Urinary bladder (tissue), 4 donors: ENCODE data around the gene RIOX2. TPM values are rescaled to one million over a fixed set of nuclear protein-coding genes. Genes with fewer than 3 reads are reported as not detected.
"Not testable (repeated sequence)": the region's sequence is repeated elsewhere in the genome, so short reads cannot be mapped to it uniquely, and the experiment has no call there.

Experiments
- DNase-seq: peaks from one replicate; pipeline ENCODE4 v3.0.0-alpha.2; 2015; ENCODE audit errors: extremely low spot score
- H3K27ac ChIP-seq: one replicate; pipeline ENCODE4 v1.5.1; 2013; ENCODE audit warnings: low read depth, mild to moderate bottlenecking, moderate library complexity
- H3K36me3 ChIP-seq: one replicate; pipeline ENCODE4 v1.6.1; 2013; ENCODE audit warnings: mild to moderate bottlenecking, moderate library complexity; ENCODE audit not compliant: insufficient read depth
- H3K4me1 ChIP-seq: one replicate; pipeline ENCODE4 v1.6.1; 2013; ENCODE audit warnings: mild to moderate bottlenecking, moderate library complexity; ENCODE audit not compliant: insufficient read depth
- H3K4me3 ChIP-seq: one replicate; pipeline ENCODE4 v1.5.1; 2013; ENCODE audit warnings: low read depth, low read length
- WGBS: extraction: QIAGEN DNeasy Blood & Tissue Kit; methylation state at CpG from one replicate; pipeline ENCODE4 v1.1.7; 2013; 5-methylcytosine and 5-hydroxymethylcytosine counted together
- polyA plus RNA-seq: library from polyadenylated mRNA; stranded (reverse); fragments of 200-250 nt; gene quantifications from one replicate; pipeline ENCODE4 v1.2.3, GENCODE V29; 2013
- total RNA-seq: library from RNA; depleted of rRNA; stranded (reverse); fragments of >200 nt; gene quantifications from one replicate; pipeline ENCODE4 v1.2.3, GENCODE V29; 2014
- donor health status: healthy with polysubstance abuse.
- donor health status: healthy.

Gene RIOX2
- total and polyA plus RNA-seq, 2 donors: 15.0 to 44.7 TPM

GRCh38 chr3:97934980-97935695, 37.1 kb downstream of the RIOX2 start:
- WGBS: 94% methylated on average over 3 of the region's 3 CpGs
- Histone ChIP-seq H3K4me3 (no peak overlapping the region), H3K36me3 (peaks cover 11% of the 10 kb centered on the region)

GRCh38 chr3:97932387-97932801, 39.8 kb downstream of the RIOX2 start:
- DNase-seq: no peak
- H3K4me1 ChIP-seq: no peaks in the 10 kb centered on the region
- peaks cover 4% of the 10 kb centered on the region for H3K36me3 ChIP-seq
- no peak overlapping the region for H3K27ac ChIP-seq
- no peak overlapping the region for H3K4me3 ChIP-seq
- 69% methylated on average over 4 of the region's 4 CpGs for WGBS

More at GRCh38 chr3:97934980-97935695, 37.1 kb downstream of the RIOX2 start:
- no peak for DNase-seq
- H3K27ac ChIP-seq: no peak overlapping the region
- no peaks in the 10 kb centered on the region for H3K4me1 ChIP-seq

- H3K4me3 ChIP-seq: no peak overlapping the region
- H3K36me3 ChIP-seq: peaks cover 5% of the 10 kb centered on the region
- no peak overlapping the region for H3K27ac ChIP-seq
- DNase-seq: no peak
- no peaks in the 10 kb centered on the region for H3K4me1 ChIP-seq
- WGBS: 60% methylated on average over 2 of the region's 2 CpGs
Observed at GRCh38 chr3:97931218-97931617, 41.0 kb downstream of the RIOX2 start.

- Histone ChIP-seq H3K36me3 (peaks cover 5% of the 10 kb centered on the region), H3K4me1 (no peaks in the 10 kb centered on the region), H3K4me3 (no peak overlapping the region), H3K27ac (no peak overlapping the region)
- DNase-seq: no peak
Observed at GRCh38 chr3:97930018-97930417, 42.2 kb downstream of the RIOX2 start.

GRCh38 chr3:97928986-97929385, 43.2 kb downstream of the RIOX2 start:
- 54% methylated on average over 4 of the region's 4 CpGs for WGBS
- Histone ChIP-seq H3K4me3 (no peak overlapping the region), H3K4me1 (no peaks in the 10 kb centered on the region), H3K36me3 (peaks cover 4% of the 10 kb centered on the region), H3K27ac (no peak overlapping the region)
- DNase-seq: no peak

- Histone ChIP-seq H3K4me3 (no peak overlapping the region), H3K36me3 (peaks cover 1% of the 10 kb centered on the region), H3K27ac (no peak overlapping the region), H3K4me1 (no peaks in the 10 kb centered on the region)
- no peak for DNase-seq
Observed at GRCh38 chr3:97927704-97928103, 44.5 kb downstream of the RIOX2 start.

GRCh38 chr3:97917813-97918536, 54.3 kb downstream of the RIOX2 start:
- peaks cover 10% of the 10 kb centered on the region for H3K36me3 ChIP-seq

GRCh38 chr3:97916576-97916975, 55.7 kb downstream of the RIOX2 start:
- H3K4me3 ChIP-seq: no peak overlapping the region
- no peak overlapping the region for H3K27ac ChIP-seq
- H3K36me3 ChIP-seq: peaks cover 10% of the 10 kb centered on the region
- no peak for DNase-seq
- H3K4me1 ChIP-seq: no peaks in the 10 kb centered on the region

More at GRCh38 chr3:97917813-97918536, 54.3 kb downstream of the RIOX2 start:
- H3K4me1 ChIP-seq: no peaks in the 10 kb centered on the region
- H3K4me3 ChIP-seq: no peak overlapping the region
- H3K27ac ChIP-seq: no peak overlapping the region
- 77% methylated on average over 3 of the region's 3 CpGs for WGBS
- no peak for DNase-seq

GRCh38 chr3:97914388-97914787, 57.8 kb downstream of the RIOX2 start:
- H3K27ac ChIP-seq: no peak overlapping the region
- 87% methylated on average over 2 of the region's 2 CpGs for WGBS
- no peak overlapping the region for H3K4me3 ChIP-seq

GRCh38 chr3:97911459-97911858, 60.8 kb downstream of the RIOX2 start:
- no peaks in the 10 kb centered on the region for H3K4me1 ChIP-seq
- no peak overlapping the region for H3K27ac ChIP-seq
- H3K4me3 ChIP-seq: no peak overlapping the region
- no peak for DNase-seq
- peaks cover 7% of the 10 kb centered on the region for H3K36me3 ChIP-seq
- whole genome bisulfite sequencing: 59% methylated on average over 3 of the region's 3 CpGs

More at GRCh38 chr3:97914388-97914787, 57.8 kb downstream of the RIOX2 start:
- Histone ChIP-seq H3K4me1 (no peaks in the 10 kb centered on the region), H3K36me3 (peaks cover 10% of the 10 kb centered on the region)
- DNase-seq: no peak

GRCh38 chr3:97910931-97911351, 61.3 kb downstream of the RIOX2 start:
- no peak for DNase-seq
- 33% methylated on average over 3 of the region's 3 CpGs for WGBS
- Histone ChIP-seq H3K4me3 (no peak overlapping the region), H3K36me3 (peaks cover 4% of the 10 kb centered on the region), H3K4me1 (no peaks in the 10 kb centered on the region), H3K27ac (no peak overlapping the region)

- H3K4me3 ChIP-seq, H3K36me3 ChIP-seq, H3K27ac ChIP-seq, H3K4me1 ChIP-seq, DNase-seq: not testable (repeated sequence)
- 81% methylated on average over 23 of the region's 24 CpGs for WGBS
Observed at GRCh38 chr3:97910236-97910831, 61.9 kb downstream of the RIOX2 start.

GRCh38 chr3:97909830-97910229, 62.4 kb downstream of the RIOX2 start:
- not testable (repeated sequence) for DNase-seq, H3K36me3 ChIP-seq, H3K27ac ChIP-seq, H3K4me1 ChIP-seq, H3K4me3 ChIP-seq
- 80% methylated on average over 2 of the region's 3 CpGs for WGBS
